C1 segment of cervical spinal cord (tissue), 14 donors: ENCODE data around the gene SBK3.
"Not testable (repeated sequence)": the region's sequence is repeated elsewhere in the genome, so short reads cannot be mapped to it uniquely, and the experiment has no call there.

Source experiments
- DNase-seq, 14 donors: peaks; one replicate each; lab custom pipeline; 2025; lab: John Stamatoyannopoulos, UW

Gene SBK3

DNA sequence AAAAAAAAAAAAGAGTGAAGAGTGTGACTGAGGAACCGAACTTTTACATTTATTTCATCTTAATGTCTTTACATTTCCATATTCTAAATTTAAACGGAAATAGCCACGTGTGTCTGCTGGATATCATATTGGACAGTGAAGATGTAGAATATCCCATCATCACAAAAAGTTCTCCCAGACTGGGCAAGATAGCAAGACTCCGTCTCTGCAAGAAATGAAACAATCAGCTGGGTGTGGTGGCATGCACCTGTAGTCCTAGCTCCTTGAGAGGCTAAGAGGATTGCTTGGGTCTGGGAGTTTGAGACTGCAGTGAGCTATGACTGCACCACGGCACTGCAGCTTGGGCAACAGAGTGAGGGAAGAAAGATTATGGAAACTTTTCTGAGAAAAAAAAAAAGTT, 31.4 kb upstream of the SBK3 start:
- DNase-seq: no peak

GRCh38 chr19:55573929-55574328, 28.6 kb upstream of the SBK3 start:
- not testable (repeated sequence) for DNase-seq

DNA sequence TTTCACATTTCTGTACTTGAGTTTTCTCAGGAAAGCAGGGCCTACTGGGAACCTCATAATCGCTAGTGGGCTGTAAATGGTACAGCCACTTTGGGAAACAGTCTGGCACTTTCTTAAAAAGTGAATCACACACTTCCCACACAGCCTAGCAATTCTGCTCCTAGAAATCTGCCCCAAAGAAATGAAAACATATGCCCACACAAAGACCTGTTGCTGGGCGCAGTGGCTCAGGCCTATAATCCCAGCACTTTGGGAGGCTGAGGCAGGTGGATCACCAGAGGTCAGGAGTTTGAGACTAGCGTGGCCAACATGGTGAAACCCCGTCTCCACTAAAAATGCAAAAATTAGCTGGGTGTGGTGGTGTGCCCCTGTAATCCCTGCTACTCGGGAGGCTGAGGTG, 24.1 kb upstream of the SBK3 start:
- not testable (repeated sequence) for DNase-seq

DNA sequence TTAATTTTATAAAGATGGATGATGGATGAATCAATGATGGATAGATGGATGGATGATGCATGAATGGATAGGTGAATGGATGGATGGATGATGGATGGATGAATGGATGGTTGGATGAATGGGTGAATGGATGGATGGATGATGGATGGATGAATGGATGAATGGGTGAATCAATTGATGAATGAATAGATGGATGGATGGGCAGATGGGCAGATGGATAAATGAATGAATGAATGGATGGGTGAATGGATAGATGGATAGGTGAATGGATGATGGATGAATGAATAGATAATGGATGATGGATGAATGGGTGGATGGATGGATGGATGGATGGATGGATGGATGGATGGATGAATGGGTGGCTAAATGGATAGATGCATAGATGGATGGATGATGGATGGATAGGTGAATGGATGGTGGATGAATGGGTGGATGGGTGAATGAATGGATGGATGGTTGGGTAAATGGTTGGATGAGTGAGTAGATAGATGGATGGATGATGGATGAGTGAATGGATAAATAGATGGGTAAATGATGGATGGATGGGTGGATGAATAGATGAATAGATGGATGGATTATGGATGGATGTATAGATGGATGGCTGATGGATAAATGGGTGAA, 22.5 kb upstream of the SBK3 start:
- DNase-seq: no peak

- no peak for DNase-seq
Observed at GRCh38 chr19:55566823-55567222, 21.5 kb upstream of the SBK3 start.

DNA sequence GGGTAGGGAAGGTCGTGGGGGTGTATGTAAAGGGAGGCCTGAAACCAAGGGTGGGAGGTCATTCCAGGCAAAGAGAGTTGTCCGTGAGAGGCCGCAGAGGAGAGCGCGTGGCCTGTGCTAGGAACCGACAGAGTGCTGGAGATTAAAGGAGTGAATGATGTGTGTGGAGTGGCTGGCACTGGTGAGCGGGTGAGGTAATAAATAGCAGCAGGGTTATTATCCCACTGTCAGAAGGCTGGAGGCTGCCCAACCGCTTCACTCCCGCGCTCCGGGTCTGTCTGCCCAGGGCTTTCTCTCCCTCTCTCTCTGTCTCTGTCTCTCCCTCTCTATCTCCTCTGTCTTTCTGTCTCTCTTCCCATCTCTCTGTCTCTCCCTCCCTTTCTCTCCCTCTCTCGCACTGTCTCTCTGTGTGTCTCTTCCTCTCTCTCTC, 17.9 kb upstream of the SBK3 start:
- peak in 3 of 14 donors; percentile 6 to 93 (median 10) for DNase-seq

- DNase-seq: peak in 1 of 14 donors; percentile 61
Observed at GRCh38 chr19:55559684-55560083, 14.3 kb upstream of the SBK3 start.

DNA sequence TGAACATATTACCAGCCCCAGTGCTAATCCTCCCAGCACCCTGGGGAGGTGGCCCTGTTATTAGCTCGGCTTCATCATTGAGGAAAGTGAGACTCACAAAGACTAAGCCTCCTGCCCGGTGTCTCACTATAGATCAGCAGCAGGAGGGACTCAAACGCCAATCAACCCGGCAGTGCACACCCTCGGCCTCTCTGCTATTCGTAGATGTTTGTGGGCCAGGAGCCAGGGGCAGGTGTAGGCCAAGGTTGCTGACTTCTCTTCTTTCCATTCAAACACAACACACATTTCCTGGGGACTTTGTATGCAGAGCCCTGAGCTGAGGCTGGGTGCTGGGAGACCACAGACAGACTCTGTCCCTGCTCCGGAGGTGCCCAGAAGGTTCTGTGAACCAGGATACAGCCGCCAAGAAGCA, 9.4 kb upstream of the SBK3 start:
- DNase-seq: peak in 1 of 14 donors; percentile 59

DNA sequence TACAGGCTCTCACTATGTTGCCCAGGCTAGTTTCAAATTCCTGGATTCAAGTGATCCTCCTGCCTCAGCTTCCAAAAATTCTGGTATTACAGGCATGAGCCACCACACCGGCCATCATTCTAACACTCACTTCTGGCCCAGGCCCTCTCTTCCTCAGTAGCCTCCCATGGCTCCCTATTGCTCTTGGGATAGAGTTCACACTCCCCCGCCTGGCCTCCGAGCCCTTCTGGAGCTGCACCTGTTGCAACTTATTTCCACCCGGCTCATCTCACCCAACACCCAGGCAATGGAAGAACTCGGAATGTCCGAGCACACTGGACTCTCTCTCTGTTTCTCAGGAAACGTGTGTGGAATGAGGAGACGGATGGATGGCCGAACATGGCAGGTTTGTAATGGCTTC, 9.0 kb upstream of the SBK3 start:
- DNase-seq: peak in 1 of 14 donors; percentile 59

GRCh38 chr19:55553217-55554182, 8.2 kb upstream of the SBK3 start:
- DNase-seq: no peak

DNA sequence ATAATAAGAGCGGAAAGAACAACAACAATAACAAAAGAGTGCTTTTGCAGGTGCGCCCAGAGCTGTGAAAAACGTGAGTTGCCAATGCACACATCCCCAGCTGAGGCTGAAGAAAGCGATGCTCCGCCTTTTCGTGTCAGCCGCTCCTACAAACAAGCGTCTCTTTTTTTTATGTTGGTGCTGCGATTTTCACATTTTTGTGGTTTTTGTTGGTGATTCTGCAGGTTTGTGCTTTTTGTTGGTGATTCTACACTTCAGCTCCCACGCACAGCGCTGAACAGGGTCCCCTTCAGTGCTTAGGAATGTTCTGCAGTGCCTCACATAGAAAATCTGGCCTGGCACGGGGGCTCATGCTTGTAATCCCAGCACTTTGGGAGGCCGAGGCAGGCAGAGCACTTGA, 7.3 kb upstream of the SBK3 start:
- no peak for DNase-seq

- no peak for DNase-seq
Observed at GRCh38 chr19:55552206-55552605, 6.9 kb upstream of the SBK3 start.

GRCh38 chr19:55550321-55550650, 4.9 kb upstream of the SBK3 start:
- peak in 1 of 14 donors; percentile 47 for DNase-seq

- peak in 1 of 14 donors; percentile 48 for DNase-seq
Observed at GRCh38 chr19:55549500-55550320, 4.4 kb upstream of the SBK3 start.

DNA sequence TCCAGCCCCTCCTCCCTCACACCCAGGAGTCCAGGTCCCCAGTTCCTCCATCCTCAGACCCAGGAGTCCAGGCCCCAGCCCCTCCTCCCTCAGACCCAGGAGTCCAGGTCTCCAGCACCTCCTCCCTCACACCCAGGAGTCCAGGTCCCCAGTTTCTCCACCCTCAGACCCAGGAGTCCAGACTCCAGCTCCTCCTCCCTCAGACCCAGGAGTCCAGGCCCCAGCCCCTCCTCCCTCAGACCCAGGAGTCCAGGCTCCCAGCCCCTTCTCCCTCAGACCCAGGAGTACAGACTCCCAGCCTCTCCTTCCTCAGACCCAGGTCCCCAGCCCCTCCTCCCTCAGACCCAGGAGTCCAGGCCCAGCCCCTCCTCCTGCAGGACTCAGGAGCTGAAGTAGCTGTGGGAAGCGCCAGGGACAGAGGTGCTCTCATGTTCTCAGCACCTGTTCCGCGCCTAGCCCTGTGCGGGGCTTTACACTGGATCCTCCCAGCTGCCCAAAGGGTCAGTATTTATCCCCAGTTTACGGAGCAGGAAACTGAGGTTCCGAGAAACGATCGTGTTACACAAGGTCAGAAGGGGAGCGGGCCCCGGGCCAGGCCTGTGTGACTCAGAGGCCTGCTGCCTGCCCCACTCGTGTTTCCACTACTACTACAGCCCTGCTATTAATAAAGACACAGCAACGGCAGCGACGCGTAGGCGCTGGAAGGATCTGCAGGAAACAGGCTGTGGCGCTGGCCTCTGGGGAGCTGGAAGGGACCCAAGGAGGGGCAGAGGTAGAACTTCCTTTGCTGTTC, 1.7 kb upstream of the SBK3 start:
- peak in 5 of 14 donors; percentile 3 to 60 (median 14) for DNase-seq

- no peak for DNase-seq
Observed at GRCh38 chr19:55546011-55546410, 668 bp upstream of the SBK3 start.

DNA sequence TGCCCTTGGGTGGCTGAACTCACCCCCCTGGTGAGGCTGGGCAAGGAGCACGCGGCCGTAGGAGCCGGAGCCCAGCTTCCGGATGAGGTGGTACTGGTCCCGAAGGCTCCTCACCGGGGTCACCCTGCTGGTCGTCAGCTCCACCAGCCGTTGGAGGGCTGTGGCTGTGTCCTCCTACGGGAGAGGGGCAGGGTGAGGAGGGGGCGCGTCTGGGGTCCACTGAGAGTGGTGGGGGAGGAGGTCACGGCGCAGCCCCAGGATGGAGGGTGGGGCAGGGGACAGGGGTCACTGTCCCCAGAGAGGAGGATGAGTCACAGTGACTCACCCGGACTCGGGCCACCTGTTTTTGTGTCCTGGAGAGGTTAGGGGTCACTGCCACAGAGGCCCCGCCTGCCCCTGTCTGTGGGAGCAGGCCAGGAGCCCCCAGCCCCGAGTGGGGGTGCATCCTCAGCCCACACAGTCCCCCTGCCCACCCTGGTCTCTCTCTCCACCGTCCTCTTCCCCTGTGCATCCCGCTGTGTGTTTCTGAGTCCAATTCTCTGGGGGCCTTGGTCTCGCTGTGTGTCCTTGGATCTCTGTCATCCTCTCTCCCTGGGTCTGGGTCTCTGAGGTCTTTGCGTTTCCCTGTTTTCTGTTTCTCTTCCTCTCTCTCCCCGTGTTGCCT, 435 bp downstream of the SBK3 start:
- DNase-seq: no peak

DNA sequence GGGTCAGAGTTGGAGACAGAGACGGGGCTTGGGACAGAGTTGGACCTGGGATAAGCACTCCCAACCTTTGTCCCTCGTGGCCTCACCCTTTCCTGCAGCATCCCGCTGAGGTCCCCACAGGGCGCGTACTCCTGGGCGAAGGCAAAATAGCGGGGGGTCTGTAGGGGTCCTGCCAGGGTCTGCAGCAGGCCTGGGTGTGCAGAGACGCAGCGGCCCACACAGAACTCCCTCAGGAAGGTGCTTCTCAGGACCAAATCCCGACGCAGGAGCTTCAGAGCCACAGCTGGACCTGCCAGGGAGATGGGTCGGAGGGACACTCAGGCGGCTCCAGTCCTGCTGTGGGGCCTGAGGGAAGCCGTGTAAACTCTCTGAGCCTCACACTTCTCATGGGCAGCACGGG, 1.3 kb downstream of the SBK3 start:
- no peak for DNase-seq

GRCh38 chr19:55543567-55543966, 1.8 kb downstream of the SBK3 start:
- DNase-seq: no peak

GRCh38 chr19:55542292-55542855, 3.0 kb downstream of the SBK3 start:
- no peak for DNase-seq
